GM19463 (cell line): Measurements from ENCODE around the gene BRF1.

Experiments used
- ATAC-seq: cut with Tn5 transposase; IDR thresholded peaks from one replicate; pipeline ENCODE4 v1.9.1; 2021; ENCODE audit warnings: mild to moderate bottlenecking, moderate library complexity; ENCODE audit not compliant: unreplicated experiment

The BRF1 gene

GRCh38 chr14:105178868-105179140, 122.0 kb downstream of the BRF1 start:
- no peak for ATAC-seq

GRCh38 chr14:105178069-105178867, 122.5 kb downstream of the BRF1 start:
- no peak for ATAC-seq

DNA sequence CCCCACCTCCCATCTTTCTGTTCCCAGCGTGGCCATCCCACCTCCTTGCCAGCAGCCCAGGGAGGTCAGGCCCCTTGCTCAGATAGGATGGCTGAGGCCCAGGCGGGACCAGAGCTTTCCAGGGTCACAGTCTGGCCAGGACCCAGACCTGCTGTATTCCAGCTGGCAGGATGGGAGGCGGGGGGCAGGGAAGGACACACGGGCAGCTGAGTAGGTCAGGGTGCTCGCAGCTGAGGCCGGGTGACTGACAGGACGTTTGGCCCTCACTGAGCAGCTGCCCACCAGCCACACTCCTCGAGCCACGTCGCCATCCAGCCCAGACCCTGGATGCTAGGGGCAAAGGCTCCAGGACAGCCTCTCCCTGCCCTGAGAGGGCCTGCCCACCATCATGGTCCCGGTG, 123.7 kb downstream of the BRF1 start:
- ATAC-seq, result no peak

- ATAC-seq, result no peak
Measured at GRCh38 chr14:105176513-105176912, 124.3 kb downstream of the BRF1 start.

DNA sequence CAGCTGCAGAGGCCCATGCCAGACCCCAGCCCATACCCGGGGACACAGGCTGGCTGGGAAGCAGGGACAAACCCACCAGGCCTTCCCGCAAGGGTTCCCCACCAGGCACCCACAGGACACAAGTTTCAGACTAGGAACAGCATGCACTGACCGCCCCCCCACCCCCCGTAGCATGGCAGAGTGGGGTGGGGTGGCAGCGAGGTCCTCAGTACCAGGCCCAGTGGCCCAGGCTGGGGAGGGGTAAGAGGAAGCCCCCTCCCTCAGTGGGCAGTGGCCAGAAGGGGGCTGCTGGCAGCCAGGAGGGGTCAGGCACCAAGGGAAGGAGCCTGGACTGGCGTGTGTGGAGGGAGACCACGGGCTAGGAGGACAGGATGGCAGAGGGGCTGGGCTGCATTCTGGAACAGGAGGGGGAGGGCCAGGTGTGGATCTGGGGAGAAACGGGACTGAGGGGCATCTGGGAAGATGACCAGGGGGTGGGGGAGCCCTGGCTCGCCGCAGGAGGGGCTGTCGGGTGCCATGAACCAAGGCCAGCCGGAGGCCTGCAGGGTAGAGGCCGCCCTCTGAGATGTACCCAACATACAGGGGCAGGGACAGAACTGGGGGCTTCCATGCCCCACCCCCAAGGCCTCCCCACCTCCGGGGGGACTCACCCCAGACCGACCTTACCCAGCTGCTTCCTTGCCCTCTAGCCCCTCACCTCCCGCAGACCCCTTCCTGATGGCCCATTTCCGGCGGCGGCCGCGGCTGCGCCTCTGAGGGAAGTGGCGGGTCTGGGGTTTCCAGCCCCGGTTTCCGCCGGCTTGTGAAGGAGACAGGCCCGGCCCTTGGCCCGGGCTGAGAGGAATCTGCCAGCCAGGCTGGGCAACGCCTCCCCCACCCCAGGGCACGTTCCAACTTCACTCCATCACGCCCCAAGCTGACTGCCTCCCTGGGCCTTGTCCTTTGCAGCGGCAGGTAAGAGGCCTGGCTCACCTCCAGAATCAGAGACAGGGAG, 126.6 kb downstream of the BRF1 start:
- no peak for ATAC-seq

DNA sequence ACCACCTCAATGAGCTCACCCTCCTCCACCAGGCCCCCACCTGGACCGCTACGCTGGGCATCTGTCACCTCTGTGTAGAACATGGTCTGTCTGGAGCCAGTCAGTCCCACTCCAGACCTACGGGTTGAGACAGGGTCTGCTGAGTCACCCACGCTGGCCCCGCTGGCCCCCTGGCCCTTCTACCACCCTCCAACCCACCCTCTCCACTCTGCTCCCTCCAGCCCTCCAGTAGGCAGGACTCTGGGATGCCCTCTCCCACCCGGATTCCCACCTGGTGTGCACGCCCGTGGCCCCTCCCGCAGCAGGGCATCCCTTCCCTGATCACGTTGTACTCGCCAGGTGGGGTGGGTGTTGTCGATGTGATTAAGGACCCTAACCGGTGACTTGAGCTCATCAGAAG, 127.7 kb downstream of the BRF1 start:
- no peak for ATAC-seq

DNA sequence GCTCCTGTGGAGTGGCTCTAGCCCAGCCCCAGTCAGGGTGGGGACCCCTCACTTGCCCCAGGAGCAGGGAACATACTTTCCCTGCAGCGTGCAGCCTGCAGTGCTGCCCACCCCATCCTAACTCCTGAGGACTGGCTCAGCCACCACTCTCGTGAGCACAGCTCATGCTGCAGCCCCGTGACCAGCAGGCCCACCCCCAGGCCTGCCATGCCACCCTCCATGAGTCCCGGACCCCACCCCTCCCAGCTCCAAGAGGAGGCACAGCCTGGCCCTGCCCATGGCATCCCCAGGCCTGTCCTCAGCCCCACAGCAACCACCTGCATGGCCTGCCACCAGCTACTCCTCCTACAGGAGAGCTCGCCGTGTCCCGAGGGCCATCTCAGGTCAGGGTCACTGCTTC, 128.3 kb downstream of the BRF1 start:
- ATAC-seq, result no peak

DNA sequence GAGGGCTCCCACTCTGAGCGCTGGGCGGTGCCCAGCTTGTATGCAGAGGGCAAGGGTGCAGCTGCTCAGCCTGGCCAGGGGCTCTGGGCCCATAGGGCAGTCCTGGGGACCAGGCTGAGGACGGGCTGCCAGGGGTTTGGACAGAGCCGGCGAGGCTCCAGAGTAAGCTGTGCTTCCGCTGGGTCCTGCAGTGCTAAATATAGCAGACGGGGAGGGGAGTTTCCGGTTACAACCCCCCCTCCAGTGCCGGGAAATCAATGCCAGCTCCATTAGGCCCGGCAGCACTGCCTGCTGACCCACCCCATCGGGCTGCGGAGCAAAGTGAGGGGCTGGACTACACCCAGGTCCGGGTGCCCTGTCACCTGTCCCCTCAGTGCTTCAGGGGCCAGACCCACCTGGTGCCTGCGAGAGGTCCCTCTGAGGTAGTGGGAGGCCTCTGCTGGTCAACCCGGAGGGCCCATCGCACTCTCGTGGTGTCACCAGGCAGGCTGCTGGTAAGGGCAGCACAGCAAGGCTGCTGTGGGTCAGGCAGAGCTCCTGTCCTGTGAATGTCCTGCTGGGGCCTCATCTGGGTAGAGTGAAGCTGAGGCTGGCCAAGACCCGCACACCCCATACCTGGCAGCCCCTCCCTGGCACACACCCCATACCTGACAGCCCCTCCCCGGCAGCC, 129.7 kb downstream of the BRF1 start:
- no peak for ATAC-seq

GRCh38 chr14:105169776-105170655, 130.8 kb downstream of the BRF1 start:
- ATAC-seq, result no peak

DNA sequence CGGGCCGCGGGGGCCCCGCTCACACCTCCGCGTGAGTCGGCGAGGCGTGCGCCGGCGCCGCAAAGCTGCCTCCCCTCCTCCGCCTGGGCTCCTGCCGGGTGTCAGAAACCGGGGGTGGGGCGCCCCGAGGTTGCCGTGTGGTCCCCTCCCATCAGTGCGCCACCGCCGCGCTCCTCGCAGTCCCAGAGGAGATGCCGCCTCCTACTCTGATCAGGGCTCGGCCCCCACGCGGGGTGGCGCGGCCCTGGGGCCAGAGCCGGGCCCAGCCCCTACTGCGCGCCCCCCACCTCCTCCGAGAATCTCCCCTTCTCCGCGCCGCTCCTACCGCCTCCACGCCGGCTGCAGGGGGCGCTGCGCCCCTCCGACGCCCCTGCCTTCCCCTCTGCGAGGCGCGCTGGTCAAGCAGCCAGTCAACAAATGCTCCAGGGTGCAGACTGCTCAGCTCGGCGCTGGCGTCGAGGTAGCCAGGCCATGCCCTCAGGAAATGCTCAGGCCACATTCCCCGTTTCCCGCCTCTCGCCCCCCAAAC, 131.8 kb downstream of the BRF1 start:
- ATAC-seq, result no peak

- ATAC-seq, result no peak
Measured at GRCh38 chr14:105168496-105168978, 132.3 kb downstream of the BRF1 start, which contains the start of gene JAG2. JAG2 (minus strand) TSS chr14:105168776; CDS start chr14:105168420, 356 bp downstream.

GRCh38 chr14:105168093-105168420, 132.7 kb downstream of the BRF1 start:
- ATAC-seq, result no peak

- no peak for ATAC-seq
Measured at GRCh38 chr14:105167303-105168092, 133.3 kb downstream of the BRF1 start.

- ATAC-seq, result no peak
Measured at GRCh38 chr14:105166571-105167302, 134.1 kb downstream of the BRF1 start.

GRCh38 chr14:105165761-105166485, 134.9 kb downstream of the BRF1 start:
- ATAC-seq, result no peak

- ATAC-seq, result no peak
Measured at GRCh38 chr14:105165134-105165704, 135.6 kb downstream of the BRF1 start.

- no peak for ATAC-seq
Measured at GRCh38 chr14:105163040-105163742, 137.6 kb downstream of the BRF1 start.
